Neural progenitor cell (in vitro differentiated cells): ENCODE results near the gene HK2. TPM values are rescaled to one million over a fixed set of nuclear protein-coding genes. Genes with fewer than 3 reads are reported as not detected.
A peak's percentile ranks its signal among the peaks of the same experiment; 100 is the strongest.

Source experiments
- DNase-seq: peaks from one replicate; pipeline ENCODE4 v3.0.0-alpha.2; 2016; ENCODE audit warnings: low spot score
- H2AFZ ChIP-seq: fragments of 200-600 bp; sonication (generic); replicated peaks from 2 replicates; pipeline ENCODE4 v1.6.1; 2016; ENCODE audit warnings: antibody characterized with exemption
- H3F3A ChIP-seq: fragments of 200-600 bp; sonication (generic); 2 replicates; pipeline ENCODE4 v1.6.1; 2016; ENCODE audit warnings: antibody characterized with exemption, low read depth
- H3K27ac ChIP-seq: fragments of 200-600 bp; sonication (generic); 2 replicates; pipeline ENCODE4 v1.5.1; 2016; ENCODE audit warnings: mild to moderate bottlenecking
- H3K27me3 ChIP-seq: fragments of 200-600 bp; sonication (generic); 2 replicates; pipeline ENCODE4 v1.6.1; 2016; ENCODE audit warnings: mild to moderate bottlenecking, moderate library complexity
- H3K36me3 ChIP-seq: fragments of 200-600 bp; sonication (generic); 2 replicates; pipeline ENCODE4 v1.5.1; 2016
- H3K4me1 ChIP-seq: fragments of 200-600 bp; sonication (generic); 2 replicates; pipeline ENCODE4 v1.6.1; 2016; ENCODE audit warnings: mixed run types
- H3K4me2 ChIP-seq: fragments of 200-600 bp; sonication (generic); 2 replicates; pipeline ENCODE4 v1.6.1; 2016
- H3K4me3 ChIP-seq: fragments of 200-600 bp; sonication (generic); 2 replicates; pipeline ENCODE4 v1.5.1; 2016
- H3K79me2 ChIP-seq: fragments of 200-600 bp; sonication (generic); 2 replicates; pipeline ENCODE4 v1.6.1; 2016; ENCODE audit warnings: low read depth
- H3K9ac ChIP-seq: fragments of 200-600 bp; sonication (generic); 2 replicates; pipeline ENCODE4 v1.6.1; 2016
- H3K9me3 ChIP-seq: fragments of 200-600 bp; sonication (generic); 2 replicates; pipeline ENCODE4 v1.5.1; 2016; ENCODE audit warnings: low read depth
- H4K20me1 ChIP-seq: fragments of 200-600 bp; sonication (generic); 2 replicates; pipeline ENCODE4 v1.6.1; 2016; ENCODE audit warnings: low read depth
- H3K27ac Mint-ChIP-seq: 3 replicates; pipeline ENCODE4 v1.8.0; 2021; ENCODE audit warnings: mixed read lengths
- H3K27me3 Mint-ChIP-seq: 2 replicates; pipeline ENCODE4 v1.8.0; 2022; ENCODE audit warnings: low read depth, mild to moderate bottlenecking, inconsistent platforms, moderate library complexity, mixed read lengths; ENCODE audit not compliant: insufficient read depth
- H3K36me3 Mint-ChIP-seq: 3 replicates; pipeline ENCODE4 v1.8.0; 2021; ENCODE audit warnings: mixed read lengths
- H3K4me1 Mint-ChIP-seq: 3 replicates; pipeline ENCODE4 v1.8.0; 2021; ENCODE audit warnings: mixed read lengths
- H3K4me3 Mint-ChIP-seq: 3 replicates; pipeline ENCODE4 v1.8.0; 2021; ENCODE audit warnings: mild to moderate bottlenecking, moderate library complexity, mixed read lengths
- H3K9me3 Mint-ChIP-seq: 3 replicates; pipeline ENCODE4 v1.8.0; 2020; ENCODE audit warnings: mixed read lengths
- EZH2 ChIP-seq: fragments of 200-600 bp; sonication (generic); IDR thresholded peaks from 2 replicates; pipeline ENCODE4 v1.6.1; 2017; ENCODE audit warnings: antibody characterized with exemption, mild to moderate bottlenecking, moderate library complexity
- EZH2phosphoT487 ChIP-seq: fragments of 200-600 bp; sonication (generic); IDR thresholded peaks from 2 replicates; pipeline ENCODE4 v1.6.1; 2017; ENCODE audit warnings: antibody characterized with exemption
- total RNA-seq: library from RNA; depleted of rRNA; stranded (reverse); fragments of >200 nt; gene quantifications from 2 replicates; pipeline ENCODE4 v1.2.3, GENCODE V29; 2015; ENCODE audit warnings: low replicate concordance
- TF ChIP-seq, protein P1 (sequence below): fragments of 200-600 bp; sonication (generic); IDR thresholded peaks from 2 replicates; pipeline ENCODE4 v1.5.1; 2017; ENCODE audit warnings: antibody characterized with exemption, mild to moderate bottlenecking

The HK2 gene
- total RNA-seq, 1 donor from 2014 or later = 61.8 TPM

DNA sequence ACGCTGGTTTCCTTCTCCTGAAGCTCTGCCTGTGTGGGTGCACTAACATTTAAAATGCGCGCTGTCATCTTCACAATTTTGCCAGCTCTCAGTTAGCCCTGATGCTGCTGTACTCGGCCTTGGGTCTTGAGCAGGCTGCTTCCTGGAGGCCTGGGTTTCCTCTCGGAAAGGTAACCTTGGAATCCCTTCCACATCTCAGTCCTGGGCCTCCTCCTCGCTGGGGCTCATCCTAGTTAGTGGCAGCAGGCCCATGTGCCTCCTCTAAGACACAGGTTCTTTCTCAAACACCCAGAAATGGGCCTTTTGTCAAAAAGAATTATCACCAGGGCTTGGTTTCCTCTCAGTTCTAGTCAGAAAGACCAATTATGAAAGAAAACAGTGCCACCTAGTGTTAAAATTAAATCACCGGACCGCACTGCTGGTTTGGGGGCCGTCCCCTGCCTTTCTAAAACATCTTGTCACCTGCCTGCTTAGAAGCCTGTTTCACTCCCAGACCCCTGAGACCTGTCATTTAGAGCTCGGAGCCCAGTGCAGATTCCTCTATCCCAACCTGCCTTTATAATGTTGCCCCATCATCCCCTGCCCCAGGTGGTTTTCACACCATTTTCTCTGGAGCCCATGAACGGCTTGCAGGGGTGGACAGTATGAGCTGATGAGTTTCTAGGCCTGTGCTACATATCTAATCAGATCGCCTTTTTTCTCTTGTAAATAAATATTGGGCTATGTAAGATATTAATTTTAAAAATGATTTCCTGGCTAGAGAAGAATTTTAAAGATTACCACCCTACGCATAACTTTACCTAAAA lies 42.4 kb downstream of the HK2 start:
- no peak overlapping the region for H3K4me3 Mint-ChIP-seq
- Histone ChIP-seq H4K20me1 (peaks cover 37% of the 10 kb centered on the region), H3K9ac (no peak overlapping the region), H3K9me3 (no peaks in the 10 kb centered on the region), H3K27me3 (no peaks in the 10 kb centered on the region), H3F3A (peaks cover 3% of the 10 kb centered on the region), H3K4me2 (no peak overlapping the region), H3K4me3 (no peak overlapping the region), H3K36me3 (peaks cover 10% of the 10 kb centered on the region), H2AFZ (no peak overlapping the region), H3K4me1 (no peaks in the 10 kb centered on the region), H3K79me2 (peaks cover under 1% of the 10 kb centered on the region), H3K27ac (no peak overlapping the region)
- peaks cover 57% of the 10 kb centered on the region for H3K36me3 Mint-ChIP-seq
- H3K27me3 Mint-ChIP-seq = peaks cover 2% of the 10 kb centered on the region
- no peak overlapping the region for H3K27ac Mint-ChIP-seq
- DNase-seq = peak; percentile 66
- peaks cover 13% of the 10 kb centered on the region for H3K4me1 Mint-ChIP-seq
- H3K9me3 Mint-ChIP-seq = no peaks in the 10 kb centered on the region
- TF ChIP-seq, protein P1, sequence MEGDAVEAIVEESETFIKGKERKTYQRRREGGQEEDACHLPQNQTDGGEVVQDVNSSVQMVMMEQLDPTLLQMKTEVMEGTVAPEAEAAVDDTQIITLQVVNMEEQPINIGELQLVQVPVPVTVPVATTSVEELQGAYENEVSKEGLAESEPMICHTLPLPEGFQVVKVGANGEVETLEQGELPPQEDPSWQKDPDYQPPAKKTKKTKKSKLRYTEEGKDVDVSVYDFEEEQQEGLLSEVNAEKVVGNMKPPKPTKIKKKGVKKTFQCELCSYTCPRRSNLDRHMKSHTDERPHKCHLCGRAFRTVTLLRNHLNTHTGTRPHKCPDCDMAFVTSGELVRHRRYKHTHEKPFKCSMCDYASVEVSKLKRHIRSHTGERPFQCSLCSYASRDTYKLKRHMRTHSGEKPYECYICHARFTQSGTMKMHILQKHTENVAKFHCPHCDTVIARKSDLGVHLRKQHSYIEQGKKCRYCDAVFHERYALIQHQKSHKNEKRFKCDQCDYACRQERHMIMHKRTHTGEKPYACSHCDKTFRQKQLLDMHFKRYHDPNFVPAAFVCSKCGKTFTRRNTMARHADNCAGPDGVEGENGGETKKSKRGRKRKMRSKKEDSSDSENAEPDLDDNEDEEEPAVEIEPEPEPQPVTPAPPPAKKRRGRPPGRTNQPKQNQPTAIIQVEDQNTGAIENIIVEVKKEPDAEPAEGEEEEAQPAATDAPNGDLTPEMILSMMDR = peak; percentile 72
- TF ChIP-seq EZH2phosphoT487 = no peak

DNA sequence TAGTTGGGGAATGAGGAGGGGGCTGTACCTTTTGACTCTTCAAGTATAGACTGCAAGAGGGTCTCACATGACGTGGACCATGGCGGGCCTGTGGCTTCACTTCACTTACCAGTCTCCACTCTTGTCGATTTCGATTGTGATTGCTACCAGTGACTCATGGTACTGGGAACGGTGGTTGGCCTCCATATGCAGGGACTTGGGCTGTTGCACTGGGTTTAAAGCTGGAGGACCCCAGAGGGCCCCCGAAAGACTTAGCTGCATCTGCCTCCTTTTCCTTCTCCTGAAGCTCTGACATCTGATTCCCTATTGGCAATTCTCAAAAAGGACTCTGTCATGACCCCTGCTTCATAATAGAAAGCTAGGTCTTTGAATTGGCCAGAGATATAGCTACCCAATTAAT lies 43.4 kb downstream of the HK2 start:
- H3K27ac ChIP-seq = no peak overlapping the region
- no peak overlapping the region for H3K4me2 ChIP-seq
- Mint-ChIP-seq H3K4me1 (peaks cover 4% of the 10 kb centered on the region), H3K9me3 (no peaks in the 10 kb centered on the region), H3K27ac (no peak overlapping the region), H3K27me3 (peaks cover 2% of the 10 kb centered on the region), H3K36me3 (peaks cover 57% of the 10 kb centered on the region), H3K4me3 (no peak overlapping the region)
- no peaks in the 10 kb centered on the region for H3K4me1 ChIP-seq
- H3K9me3 ChIP-seq = no peaks in the 10 kb centered on the region
- H3F3A ChIP-seq = peaks cover 3% of the 10 kb centered on the region
- no peak overlapping the region for H2AFZ ChIP-seq
- no peak overlapping the region for H3K4me3 ChIP-seq
- H3K79me2 ChIP-seq = no peaks in the 10 kb centered on the region
- no peak for DNase-seq
- H3K27me3 ChIP-seq = no peaks in the 10 kb centered on the region
- H4K20me1 ChIP-seq = peaks cover 31% of the 10 kb centered on the region
- peaks cover 10% of the 10 kb centered on the region for H3K36me3 ChIP-seq
- TF ChIP-seq, protein P1 = no peak
- no peak for TF ChIP-seq EZH2phosphoT487
- no peak for TF ChIP-seq EZH2
- no peak overlapping the region for H3K9ac ChIP-seq

DNA sequence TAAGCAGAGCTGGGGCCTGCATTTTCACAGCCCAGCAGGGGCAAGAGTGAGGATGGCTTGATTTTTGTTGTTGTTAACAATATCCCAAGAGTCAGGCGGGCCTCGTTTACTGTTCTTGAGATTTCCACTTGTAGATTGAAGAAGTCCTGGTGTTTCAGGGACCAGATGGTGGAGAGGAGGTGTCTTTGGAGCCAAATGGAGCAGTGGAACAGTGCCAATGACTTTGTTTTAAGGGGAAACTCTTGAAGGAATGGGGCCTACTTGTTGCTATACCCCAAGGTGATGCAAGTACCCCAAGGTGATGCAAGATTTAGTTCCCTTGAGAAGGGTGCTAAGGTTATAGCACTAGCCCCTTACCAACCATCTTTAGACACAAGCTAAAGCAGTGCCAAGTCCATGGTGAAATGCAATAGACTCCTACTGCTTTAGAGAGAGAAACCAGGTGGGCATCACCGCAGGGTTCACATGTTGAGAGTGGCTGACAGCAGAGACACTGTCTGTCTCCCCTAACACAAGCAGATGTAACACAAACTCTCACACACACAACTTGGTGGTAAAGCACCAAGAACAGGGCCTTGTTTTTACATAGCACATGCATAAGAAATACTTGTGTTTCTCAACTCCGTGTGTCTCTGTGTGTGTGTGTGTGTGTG lies 44.0 kb downstream of the HK2 start:
- no peaks in the 10 kb centered on the region for H3K9me3 ChIP-seq
- no peak for DNase-seq
- peaks cover 10% of the 10 kb centered on the region for H3K36me3 ChIP-seq

More for the DNA sequence above, 44.0 kb downstream of the HK2 start:
- H3K79me2 ChIP-seq = no peaks in the 10 kb centered on the region
- H4K20me1 ChIP-seq = peaks cover 31% of the 10 kb centered on the region
- peaks cover 3% of the 10 kb centered on the region for H3F3A ChIP-seq
- no peak overlapping the region for H3K4me3 ChIP-seq
- H3K27ac ChIP-seq = no peak overlapping the region
- H3K36me3 Mint-ChIP-seq = peaks cover 59% of the 10 kb centered on the region
- H3K4me1 Mint-ChIP-seq = peaks cover 4% of the 10 kb centered on the region
- no peaks in the 10 kb centered on the region for H3K4me1 ChIP-seq
- no peak overlapping the region for H3K4me3 Mint-ChIP-seq
- no peaks in the 10 kb centered on the region for H3K27me3 ChIP-seq
- H2AFZ ChIP-seq = no peak overlapping the region
- H3K27ac Mint-ChIP-seq = no peak overlapping the region
- no peaks in the 10 kb centered on the region for H3K9me3 Mint-ChIP-seq
- peaks cover 2% of the 10 kb centered on the region for H3K27me3 Mint-ChIP-seq
- no peak for TF ChIP-seq EZH2
- no peak for TF ChIP-seq EZH2phosphoT487
- TF ChIP-seq, protein P1 = no peak
- H3K9ac ChIP-seq = no peak overlapping the region
- H3K4me2 ChIP-seq = no peak overlapping the region
